ENCODE measurements around the gene ZBTB7C.

DNA sequence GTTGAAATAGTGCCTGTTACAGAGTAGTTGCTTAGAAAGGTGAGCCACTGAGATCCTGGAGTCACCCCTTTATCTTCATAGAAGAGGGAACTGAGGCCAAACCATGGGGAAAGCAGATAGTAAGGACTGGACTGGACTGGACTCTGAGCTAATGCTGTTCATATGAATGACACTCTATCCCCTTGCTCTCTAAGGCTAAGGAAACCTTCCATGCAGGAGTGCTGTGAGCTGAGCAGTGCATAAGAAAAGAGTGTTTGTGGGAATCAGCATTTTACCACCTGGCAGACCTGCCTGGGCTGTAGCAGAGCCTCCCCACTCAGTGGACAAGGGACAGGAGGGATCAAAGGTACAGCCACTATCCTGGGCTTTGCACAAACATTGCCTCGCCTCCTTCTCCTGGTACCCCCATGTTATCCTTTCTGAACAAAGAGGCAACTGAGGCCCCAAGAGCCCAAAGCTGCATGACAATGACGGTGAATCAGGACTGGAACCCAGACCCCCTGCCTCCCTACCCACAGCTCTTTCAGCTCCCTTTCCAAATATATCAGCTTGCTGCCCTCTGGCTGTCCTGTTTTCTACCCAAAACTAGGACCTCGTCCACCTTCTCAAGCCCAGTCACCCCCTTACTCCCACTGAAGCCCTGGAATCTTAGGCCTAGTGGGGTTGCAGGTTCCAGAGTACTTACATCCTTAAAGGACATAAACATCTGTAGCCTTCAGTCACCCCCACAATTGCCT lies 227.9 kb downstream of the ZBTB7C start:
- TF ChIP-seq RFX5 (IDR thresholded peaks at IDR 0.05; ENCODE audit: low read depth, low read length) (no peak), RCOR1 (IDR thresholded peaks at IDR 0.05; ENCODE audit: insufficient replicate concordance, low read length) (no peak), CHD1 (IDR thresholded peaks at IDR 0.05; ENCODE audit: low read depth, low read length) (no peak)
- TF ChIP-seq, protein P1, sequence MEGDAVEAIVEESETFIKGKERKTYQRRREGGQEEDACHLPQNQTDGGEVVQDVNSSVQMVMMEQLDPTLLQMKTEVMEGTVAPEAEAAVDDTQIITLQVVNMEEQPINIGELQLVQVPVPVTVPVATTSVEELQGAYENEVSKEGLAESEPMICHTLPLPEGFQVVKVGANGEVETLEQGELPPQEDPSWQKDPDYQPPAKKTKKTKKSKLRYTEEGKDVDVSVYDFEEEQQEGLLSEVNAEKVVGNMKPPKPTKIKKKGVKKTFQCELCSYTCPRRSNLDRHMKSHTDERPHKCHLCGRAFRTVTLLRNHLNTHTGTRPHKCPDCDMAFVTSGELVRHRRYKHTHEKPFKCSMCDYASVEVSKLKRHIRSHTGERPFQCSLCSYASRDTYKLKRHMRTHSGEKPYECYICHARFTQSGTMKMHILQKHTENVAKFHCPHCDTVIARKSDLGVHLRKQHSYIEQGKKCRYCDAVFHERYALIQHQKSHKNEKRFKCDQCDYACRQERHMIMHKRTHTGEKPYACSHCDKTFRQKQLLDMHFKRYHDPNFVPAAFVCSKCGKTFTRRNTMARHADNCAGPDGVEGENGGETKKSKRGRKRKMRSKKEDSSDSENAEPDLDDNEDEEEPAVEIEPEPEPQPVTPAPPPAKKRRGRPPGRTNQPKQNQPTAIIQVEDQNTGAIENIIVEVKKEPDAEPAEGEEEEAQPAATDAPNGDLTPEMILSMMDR (conservative IDR thresholded peaks at IDR 0.05; ENCODE audit: low read depth, low read length), result no peak
- TF ChIP-seq, protein P2, sequence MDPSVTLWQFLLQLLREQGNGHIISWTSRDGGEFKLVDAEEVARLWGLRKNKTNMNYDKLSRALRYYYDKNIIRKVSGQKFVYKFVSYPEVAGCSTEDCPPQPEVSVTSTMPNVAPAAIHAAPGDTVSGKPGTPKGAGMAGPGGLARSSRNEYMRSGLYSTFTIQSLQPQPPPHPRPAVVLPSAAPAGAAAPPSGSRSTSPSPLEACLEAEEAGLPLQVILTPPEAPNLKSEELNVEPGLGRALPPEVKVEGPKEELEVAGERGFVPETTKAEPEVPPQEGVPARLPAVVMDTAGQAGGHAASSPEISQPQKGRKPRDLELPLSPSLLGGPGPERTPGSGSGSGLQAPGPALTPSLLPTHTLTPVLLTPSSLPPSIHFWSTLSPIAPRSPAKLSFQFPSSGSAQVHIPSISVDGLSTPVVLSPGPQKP (IDR thresholded peaks at IDR 0.05; ENCODE audit: borderline replicate concordance, low read depth, low read length), result no peak
